MM.1S (cell line): ENCODE measurements around the gene KRT75.

Experiments used
- DNase-seq: peaks from one replicate; pipeline ENCODE4 v3.0.0-alpha.2; 2015
- H2AFZ ChIP-seq: fragments of 300-600 bp; sonication (generic); 2 replicates; pipeline ENCODE4 v1.6.0; 2016; ENCODE audit warnings: antibody characterized with exemption, low read length
- H3F3A ChIP-seq: fragments of 300-600 bp; sonication (generic); 2 replicates; pipeline ENCODE4 v1.6.1; 2016; ENCODE audit warnings: mild to moderate bottlenecking, antibody characterized with exemption, low read length, moderate library complexity, mixed read lengths; ENCODE audit not compliant: insufficient read depth
- H3K27ac ChIP-seq: fragments of 300-600 bp; sonication (generic); 2 replicates; pipeline ENCODE4 v1.5.1; 2016; ENCODE audit warnings: mild to moderate bottlenecking, low read length
- H3K27me3 ChIP-seq: fragments of 300-600 bp; sonication (generic); replicated peaks from 2 replicates; pipeline ENCODE4 v1.6.0; 2016; ENCODE audit warnings: low read length; ENCODE audit not compliant: insufficient read depth
- H3K36me3 ChIP-seq: fragments of 300-600 bp; sonication (generic); replicated peaks from 2 replicates; pipeline ENCODE4 v1.6.1; 2016; ENCODE audit warnings: mild to moderate bottlenecking, low read length, mixed read lengths; ENCODE audit not compliant: insufficient read depth
- H3K4me1 ChIP-seq: fragments of 300-600 bp; sonication (generic); 2 replicates; pipeline ENCODE4 v1.6.1; 2016; ENCODE audit warnings: low read length, mixed read lengths
- H3K4me2 ChIP-seq: fragments of 300-600 bp; sonication (generic); 2 replicates; pipeline ENCODE4 v1.6.0; 2016; ENCODE audit warnings: low read depth, low read length
- H3K4me3 ChIP-seq: fragments of 300-600 bp; sonication (generic); 2 replicates; pipeline ENCODE4 v1.5.1; 2016; ENCODE audit warnings: low read length, mixed read lengths
- H3K79me2 ChIP-seq: fragments of 300-600 bp; sonication (generic); 2 replicates; pipeline ENCODE4 v1.6.1; 2016; ENCODE audit warnings: mixed run types, low read length, mixed read lengths
- H3K9ac ChIP-seq: fragments of 300-600 bp; sonication (generic); 2 replicates; pipeline ENCODE4 v1.6.1; 2016; ENCODE audit warnings: low read length, mixed read lengths
- H3K9me2 ChIP-seq: fragments of 300-600 bp; sonication (generic); replicated peaks from 2 replicates; pipeline ENCODE4 v1.6.1; 2016; ENCODE audit warnings: mild to moderate bottlenecking, low read length, mixed read lengths; ENCODE audit not compliant: insufficient read depth
- H3K9me3 ChIP-seq: fragments of 300-600 bp; sonication (generic); replicated peaks from 2 replicates; pipeline ENCODE4 v1.6.1; 2016; ENCODE audit warnings: mild to moderate bottlenecking, low read length, mixed read lengths; ENCODE audit not compliant: insufficient read depth
- H4K20me1 ChIP-seq: fragments of 300-600 bp; sonication (generic); 2 replicates; pipeline ENCODE4 v1.6.1; 2016; ENCODE audit warnings: mild to moderate bottlenecking, low read length, moderate library complexity, mixed read lengths; ENCODE audit not compliant: insufficient read depth
- CTCF ChIP-seq: fragments of 300-600 bp; sonication (generic); IDR thresholded peaks from 2 replicates; pipeline ENCODE4 v1.5.1; 2016; ENCODE audit warnings: antibody characterized with exemption, low read length, mixed read lengths
- EZH2 ChIP-seq: fragments of 300-600 bp; sonication (generic); optimal IDR thresholded peaks from 2 replicates; pipeline ENCODE3; 2017; ENCODE audit warnings: low read depth, mild to moderate bottlenecking, antibody characterized with exemption, low read length, mixed read lengths
- EZH2phosphoT487 ChIP-seq: fragments of 300-600 bp; sonication (generic); IDR thresholded peaks from 2 replicates; pipeline ENCODE4 v1.6.1; 2018; ENCODE audit warnings: antibody characterized with exemption, low read length

Gene KRT75

GRCh38 chr12:52444647-52445595, 10.8 kb upstream of the KRT75 start:
- Histone ChIP-seq H3K79me2 (no peaks in the 10 kb centered on the region), H3F3A (no peaks in the 10 kb centered on the region), H3K9ac (no peak overlapping the region), H3K27ac (no peak overlapping the region), H3K9me3 (no peaks in the 10 kb centered on the region), H2AFZ (no peak overlapping the region), H3K9me2 (no peaks in the 10 kb centered on the region), H3K36me3 (no peaks in the 10 kb centered on the region), H3K4me3 (no peak overlapping the region), H3K4me2 (no peak overlapping the region), H3K4me1 (no peaks in the 10 kb centered on the region), H3K27me3 (peaks cover 19% of the 10 kb centered on the region; the same call in 1 of the 2 replicates), H4K20me1 (no peaks in the 10 kb centered on the region)
- DNase-seq = no peak
- no peak for TF ChIP-seq EZH2phosphoT487
- TF ChIP-seq CTCF = no peak
- no peak for TF ChIP-seq EZH2

- Histone ChIP-seq H3K27me3 (peaks cover 24% of the 10 kb centered on the region; the same call in 1 of the 2 replicates), H3K9ac (no peak overlapping the region), H3K79me2 (no peaks in the 10 kb centered on the region), H2AFZ (no peak overlapping the region), H3F3A (no peaks in the 10 kb centered on the region), H3K9me2 (no peaks in the 10 kb centered on the region), H3K27ac (no peak overlapping the region), H3K36me3 (no peaks in the 10 kb centered on the region), H4K20me1 (no peaks in the 10 kb centered on the region), H3K4me3 (no peak overlapping the region), H3K4me1 (no peaks in the 10 kb centered on the region), H3K4me2 (no peak overlapping the region), H3K9me3 (no peaks in the 10 kb centered on the region)
- no peak for DNase-seq
- no peak for TF ChIP-seq EZH2phosphoT487
- TF ChIP-seq CTCF = no peak
- TF ChIP-seq EZH2 = no peak
Measured at GRCh38 chr12:52443966-52444365, 9.8 kb upstream of the KRT75 start.

GRCh38 chr12:52442600-52443061, 8.5 kb upstream of the KRT75 start:
- no peaks in the 10 kb centered on the region for H3K9me3 ChIP-seq
- H3K4me3 ChIP-seq = no peak overlapping the region
- DNase-seq = no peak
- no peak overlapping the region for H3K27ac ChIP-seq
- no peak overlapping the region for H3K9ac ChIP-seq
- no peaks in the 10 kb centered on the region for H4K20me1 ChIP-seq
- H2AFZ ChIP-seq = no peak overlapping the region
- no peaks in the 10 kb centered on the region for H3K36me3 ChIP-seq
- TF ChIP-seq EZH2phosphoT487 (no peak), CTCF (no peak), EZH2 (no peak)
- H3K27me3 ChIP-seq = peaks cover 24% of the 10 kb centered on the region; the same call in 1 of the 2 replicates
- no peak overlapping the region for H3K4me2 ChIP-seq
- H3K4me1 ChIP-seq = no peaks in the 10 kb centered on the region
- no peaks in the 10 kb centered on the region for H3F3A ChIP-seq
- no peaks in the 10 kb centered on the region for H3K9me2 ChIP-seq
- no peaks in the 10 kb centered on the region for H3K79me2 ChIP-seq
